OCI-LY1 (cell line): ENCODE data around the gene ZSCAN12.

Experiments used
- H2AFZ ChIP-seq: fragments of 200-600 bp; sonication (generic), shearing (Covaris generic); 2 replicates; pipeline ENCODE4 v1.6.0; 2014; ENCODE audit warnings: antibody characterized with exemption, mild to moderate bottlenecking, low read length
- H3F3A ChIP-seq: fragments of 200-600 bp; sonication (generic), shearing (Covaris generic); 2 replicates; pipeline ENCODE4 v1.6.0; 2014; ENCODE audit warnings: mild to moderate bottlenecking, antibody characterized with exemption, low read length, moderate library complexity; ENCODE audit not compliant: insufficient read depth
- H3K27ac ChIP-seq: fragments of 200-600 bp; sonication (generic); 2 replicates; pipeline ENCODE4 v1.5.1; 2014; ENCODE audit warnings: low read length, mixed run types, mild to moderate bottlenecking, low read depth; ENCODE audit not compliant: poor library complexity, severe bottlenecking
- H3K27me3 ChIP-seq: fragments of 200-600 bp; sonication (generic); 2 replicates; pipeline ENCODE4 v1.6.0; 2014; ENCODE audit warnings: antibody characterized with exemption, mild to moderate bottlenecking, low read length, moderate library complexity; ENCODE audit not compliant: insufficient read depth
- H3K36me3 ChIP-seq: fragments of 200-600 bp; sonication (generic); 2 replicates; pipeline ENCODE4 v1.6.1; 2014; ENCODE audit warnings: mild to moderate bottlenecking, antibody characterized with exemption, low read length, moderate library complexity, mixed read lengths; ENCODE audit not compliant: insufficient read depth
- H3K4me1 ChIP-seq: fragments of 200-600 bp; sonication (generic); 2 replicates; pipeline ENCODE4 v1.5.1; 2014; ENCODE audit warnings: mild to moderate bottlenecking, low read length, moderate library complexity; ENCODE audit not compliant: insufficient read depth, severe bottlenecking
- H3K4me2 ChIP-seq: fragments of 200-600 bp; sonication (generic), shearing (Covaris generic); 2 replicates; pipeline ENCODE4 v1.6.1; 2014; ENCODE audit warnings: low read length
- H3K4me3 ChIP-seq: fragments of 200-600 bp; sonication (generic); 2 replicates; pipeline ENCODE4 v1.5.1; 2014; ENCODE audit warnings: low read length, low read depth, mild to moderate bottlenecking, mixed read lengths; ENCODE audit not compliant: poor library complexity, severe bottlenecking
- H3K79me2 ChIP-seq: fragments of 200-600 bp; shearing (Covaris generic); 2 replicates; pipeline ENCODE4 v1.6.1; 2016; ENCODE audit warnings: mixed run types, low read length, mixed read lengths; ENCODE audit not compliant: insufficient read depth
- H3K9ac ChIP-seq: fragments of 200-600 bp; sonication (generic), shearing (Covaris generic); 2 replicates; pipeline ENCODE4 v1.6.1; 2014; ENCODE audit warnings: mild to moderate bottlenecking, low read length, mixed read lengths
- H3K9me2 ChIP-seq: fragments of 200-600 bp; sonication (generic), shearing (Covaris generic); 2 replicates; pipeline ENCODE4 v1.6.1; 2014; ENCODE audit warnings: low read depth, mild to moderate bottlenecking, low read length, mixed read lengths
- H3K9me3 ChIP-seq: fragments of 200-600 bp; shearing (Covaris generic); 2 replicates; pipeline ENCODE4 v1.6.1; 2014; ENCODE audit warnings: low read length, mixed read lengths
- H4K20me1 ChIP-seq: fragments of 200-600 bp; sonication (generic), shearing (Covaris generic); 2 replicates; pipeline ENCODE4 v1.6.0; 2016; ENCODE audit warnings: mild to moderate bottlenecking, low read length; ENCODE audit not compliant: insufficient read depth
- CTCF ChIP-seq: fragments of 200-600 bp; sonication (generic), shearing (Covaris generic); IDR thresholded peaks from 2 replicates; pipeline ENCODE4 v1.5.1; 2017; ENCODE audit warnings: mild to moderate bottlenecking, antibody characterized with exemption, low read length, moderate library complexity, mixed read lengths

Gene ZSCAN12

GRCh38 chr6:28330041-28330440 lies 69.5 kb downstream of the ZSCAN12 start:
- H3K27me3 ChIP-seq, result no peaks in the 10 kb centered on the region
- H3K79me2 ChIP-seq, result no peaks in the 10 kb centered on the region
- peaks cover 6% of the 10 kb centered on the region; the same call in 1 of the 2 replicates for H3K36me3 ChIP-seq
- H3K9me2 ChIP-seq, result no peaks in the 10 kb centered on the region
- no peak overlapping the region for H3K4me2 ChIP-seq
- H3F3A ChIP-seq, result no peaks in the 10 kb centered on the region
- H3K9ac ChIP-seq, result no peak overlapping the region
- peaks cover 9% of the 10 kb centered on the region for H3K4me1 ChIP-seq
- no peaks in the 10 kb centered on the region for H4K20me1 ChIP-seq
- no peak overlapping the region for H3K4me3 ChIP-seq
- TF ChIP-seq CTCF, result no peak
- H2AFZ ChIP-seq, result no peak overlapping the region
- H3K27ac ChIP-seq, result no peak overlapping the region
- peaks cover 15% of the 10 kb centered on the region for H3K9me3 ChIP-seq
